ENCODE measurements around the gene UGT1A9.

DNA sequence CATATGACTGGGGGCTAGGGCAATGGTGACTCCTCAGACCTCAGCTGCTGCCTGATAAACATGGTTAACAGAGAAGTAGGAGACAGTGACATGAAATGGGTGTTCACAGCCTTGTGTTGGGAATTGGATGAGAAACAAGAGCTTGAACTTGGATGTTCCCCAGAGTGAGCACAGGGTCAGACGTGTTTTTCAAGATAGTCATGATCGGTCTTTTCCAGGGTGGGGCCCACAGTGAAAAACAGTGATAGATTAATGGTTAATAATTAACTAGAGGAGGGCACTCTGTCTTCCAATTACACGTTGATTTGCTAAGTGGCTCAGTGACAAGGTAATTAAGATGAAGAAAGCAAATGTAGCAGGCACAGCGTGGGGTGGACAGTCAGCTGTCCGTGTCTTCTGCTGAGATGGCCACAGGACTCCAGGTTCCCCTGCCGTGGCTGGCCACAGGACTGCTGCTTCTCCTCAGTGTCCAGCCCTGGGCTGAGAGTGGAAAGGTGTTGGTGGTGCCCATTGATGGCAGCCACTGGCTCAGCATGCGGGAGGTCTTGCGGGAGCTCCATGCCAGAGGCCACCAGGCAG is 57.1 kb downstream of the UGT1A9 start, which contains the start of gene UGT1A3:
- TF ChIP-seq CTCF (IDR thresholded peaks at IDR 0.05) = no peak
- no peak for TF ChIP-seq EZH2 (IDR thresholded peaks at IDR 0.05)
